Naive thymus-derived CD4-positive, alpha-beta T cell (primary cell): Measurements from ENCODE around the gene METTL16. TPM values are rescaled to one million over a fixed set of nuclear protein-coding genes. Genes with fewer than 3 reads are reported as not detected.

Experiments used
- ATAC-seq: fragments of 150-1000 bp; cut with Tn5 transposase; 2 replicates; pipeline ENCODE4 v1.10.0; 2021; ENCODE audit warnings: mild to moderate bottlenecking, moderate library complexity
- CTCF ChIA-PET: fragments of 350-600 bp; sonication (Branson Sonifier 250); formaldehyde crosslinking; loops from one replicate; lab custom pipeline; 2021; ENCODE audit warnings: antibody characterized with exemption; lab: Charles Lee
- POLR2A ChIA-PET: fragments of 350-600 bp; sonication (Branson Sonifier 250); formaldehyde crosslinking; loops from one replicate; lab custom pipeline; 2021; ENCODE audit warnings: antibody characterized with exemption, inconsistent platforms; lab: Charles Lee
- DNase-seq, 9 donors: peaks; one replicate each; pipeline versions ENCODE4 v3.0.0 to v3.0.0-alpha.2; 2020 to 2022; ENCODE audit warnings: mixed read lengths in 1 of 9
- H3K27ac ChIP-seq: one replicate; pipeline ENCODE4 v1.7.0; 2013; ENCODE audit warnings: mild to moderate bottlenecking, low read depth, low read length, moderate library complexity
- H3K27me3 ChIP-seq, 2 donors: one replicate each; pipeline ENCODE4 v1.7.0; 2013; ENCODE audit warnings: low read length in 2 of 2, mild to moderate bottlenecking in 2 of 2, moderate library complexity in 2 of 2; ENCODE audit not compliant: control insufficient read depth in 2 of 2, insufficient read depth in 2 of 2
- H3K36me3 ChIP-seq, 3 experiments: 1 replicate in 2 of 3; 2 replicates in 1 of 3; pipeline ENCODE4 v1.7.0; 2013; ENCODE audit warnings: low read length in 3 of 3, mild to moderate bottlenecking in 3 of 3, moderate library complexity in 1 of 3; ENCODE audit not compliant: insufficient read depth in 3 of 3, control insufficient read depth in 2 of 3
- H3K4me1 ChIP-seq, 2 donors: one replicate each; pipeline ENCODE4 v1.7.0; 2013; ENCODE audit warnings: low read length in 2 of 2, mild to moderate bottlenecking in 2 of 2, moderate library complexity in 1 of 2; ENCODE audit not compliant: control insufficient read depth in 2 of 2, insufficient read depth in 2 of 2
- H3K4me3 ChIP-seq: 2 replicates; pipeline ENCODE4 v1.7.0; 2013; ENCODE audit warnings: mild to moderate bottlenecking, low read length
- H3K9me3 ChIP-seq, 3 experiments: 1 replicate in 2 of 3; 2 replicates in 1 of 3; pipeline ENCODE4 v1.7.0; 2013; ENCODE audit warnings: low read length in 3 of 3; ENCODE audit not compliant: control insufficient read depth in 2 of 3
- H3K27ac Mint-ChIP-seq, 9 donors: one replicate each; pipeline ENCODE4 v1.8.0; 2020 to 2022; ENCODE audit warnings: mixed read lengths in 9 of 9, mild to moderate bottlenecking in 8 of 9, moderate library complexity in 5 of 9, inconsistent platforms in 2 of 9
- H3K27me3 Mint-ChIP-seq, 5 donors: one replicate each; pipeline ENCODE4 v1.8.0; 2021 to 2022; ENCODE audit warnings: mixed read lengths in 5 of 5, mild to moderate bottlenecking in 1 of 5
- H3K36me3 Mint-ChIP-seq, 5 donors: one replicate each; pipeline ENCODE4 v1.8.0; 2020 to 2022; ENCODE audit warnings: mixed read lengths in 5 of 5, mild to moderate bottlenecking in 3 of 5, inconsistent platforms in 1 of 5
- H3K4me1 Mint-ChIP-seq, 7 donors: one replicate each; pipeline ENCODE4 v1.8.0; 2020 to 2022; ENCODE audit warnings: mixed read lengths in 7 of 7, mild to moderate bottlenecking in 3 of 7, inconsistent platforms in 1 of 7
- H3K4me3 Mint-ChIP-seq, 10 donors: one replicate each; pipeline ENCODE4 v1.8.0; 2020 to 2022; ENCODE audit warnings: mild to moderate bottlenecking in 10 of 10, mixed read lengths in 10 of 10, moderate library complexity in 6 of 10, inconsistent platforms in 2 of 10
- H3K9me3 Mint-ChIP-seq, 11 donors: one replicate each; pipeline ENCODE4 v1.8.0; 2020 to 2022; ENCODE audit warnings: mixed read lengths in 11 of 11, mild to moderate bottlenecking in 4 of 11, inconsistent platforms in 1 of 11, moderate library complexity in 1 of 11
- intact Hi-C, 2 donors: fragments of 100-400 bp; cut with micrococcal nuclease; formaldehyde crosslinking; loops; one replicate each; pipeline ENCODE4 v1.15.1; 2023
- polyA plus RNA-seq, 2 donors: library from polyadenylated mRNA; unstranded; fragments of 300-500 nt; fragmentation: Illumina TruSeq; gene quantifications; one replicate each; pipeline ENCODE4 v1.2.3, GENCODE V29; 2021
- total RNA-seq, 6 experiments: library from RNA in 5 of 6; stranded (reverse) in 5 of 6; gene quantifications; 1 replicate in 5 of 6; 2 replicates in 1 of 6; pipeline ENCODE4 v1.2.3 and lab custom pipeline; 2021 to 2026

Gene METTL16
- total and polyA plus RNA-seq, 7 experiments from 2014 or later = 21.0 to 67.7 (median 37.0) TPM

DNA sequence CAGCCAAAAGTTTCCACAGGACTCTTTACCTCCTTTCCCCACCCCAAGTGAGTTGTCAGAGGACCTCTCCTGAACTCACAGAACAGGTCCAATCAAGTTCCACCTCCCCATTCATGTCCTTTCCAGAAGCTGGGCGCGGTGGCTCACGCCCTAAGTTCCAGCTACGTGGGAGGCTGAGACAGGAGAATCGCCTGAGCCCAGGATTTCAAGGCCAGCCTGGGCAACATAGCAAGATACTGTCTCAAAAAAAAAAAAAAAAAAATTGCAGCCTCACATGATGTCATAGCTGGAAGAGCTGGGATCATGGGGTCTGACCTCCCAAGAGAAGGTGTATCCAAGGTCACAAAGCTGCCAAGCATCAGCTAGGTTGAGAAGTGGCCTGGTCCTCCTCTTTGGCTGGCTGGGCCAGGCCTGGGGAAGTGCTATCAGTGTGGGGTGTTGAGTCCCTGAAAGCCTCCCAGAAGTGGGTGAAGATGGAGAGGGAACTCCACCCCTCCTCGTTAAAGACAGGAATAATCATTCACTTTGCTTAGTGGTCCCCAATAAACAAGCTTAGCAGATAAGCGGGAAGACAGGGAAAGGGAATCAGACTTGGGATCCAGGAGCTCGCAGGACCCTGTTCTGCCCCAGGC, 105.3 kb downstream of the METTL16 start:
- peaks cover 0 to 10% (median 0%) of the 10 kb centered on the region in 3 experiments for H3K36me3 ChIP-seq
- POLR2A ChIA-PET = interaction anchor here (1.5 kb wide), 1 partner anchor 10 kb away, joined by 4 read pairs; no protein-coding TSS in a partner anchor
- intact Hi-C loops = no loop called here
- H3K27ac Mint-ChIP-seq = no peak overlapping the region
- H3K27me3 Mint-ChIP-seq = no peaks in the 10 kb centered on the region
- no peak overlapping the region for H3K4me3 Mint-ChIP-seq
- DNase-seq (no peak), ATAC-seq (no peak)
- H3K4me1 Mint-ChIP-seq = peaks cover 10 to 37% (median 14%) of the 10 kb centered on the region in 7 donors
- peaks cover 0 to 6% (median 1%) of the 10 kb centered on the region in 5 donors for H3K36me3 Mint-ChIP-seq
- no peak overlapping the region for H3K4me3 ChIP-seq
- H3K9me3 ChIP-seq = no peaks in the 10 kb centered on the region
- peaks cover 0 to 2% (median 0%) of the 10 kb centered on the region in 11 donors for H3K9me3 Mint-ChIP-seq
- H3K27ac ChIP-seq = no peak overlapping the region
- CTCF ChIA-PET = interaction anchor here (1.6 to 3.0 kb wide), 2 partner anchors 10 to 24 kb away, joined by 5 to 14 read pairs; no protein-coding TSS in a partner anchor
- H3K4me1 ChIP-seq = peaks cover 6% of the 10 kb centered on the region in 2 donors
- no peaks in the 10 kb centered on the region for H3K27me3 ChIP-seq

DNA sequence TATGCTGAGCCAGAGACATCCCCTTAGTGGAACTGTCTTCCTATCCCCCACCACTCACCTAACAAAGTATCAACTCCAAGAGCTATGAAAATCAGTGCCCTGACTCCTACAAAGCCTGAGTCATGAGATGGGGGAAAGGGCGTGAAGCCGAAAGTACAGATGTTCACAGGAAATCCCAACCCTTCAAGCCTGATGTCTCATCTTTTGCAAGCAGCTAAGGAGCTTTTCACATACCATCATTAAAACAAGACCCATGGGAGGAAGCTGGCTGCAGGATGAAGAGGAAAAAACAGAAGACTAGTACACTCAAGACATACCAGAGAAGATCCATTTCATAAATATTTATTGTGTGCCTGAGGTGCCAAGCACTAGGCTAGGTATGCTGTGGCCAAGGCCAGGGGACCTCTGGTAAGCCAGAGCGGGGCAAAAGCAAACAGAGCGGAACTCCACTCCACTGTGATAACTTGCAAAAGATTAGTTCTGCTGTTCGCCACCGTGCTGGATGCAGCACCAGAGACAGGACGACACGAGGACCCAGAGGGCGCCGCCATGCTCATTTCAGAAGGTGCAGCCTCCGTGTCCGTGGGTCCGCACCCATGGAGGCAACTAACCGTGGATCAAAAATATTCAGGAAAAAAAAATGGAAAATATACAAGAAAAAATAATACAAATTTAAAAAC, 106.3 kb downstream of the METTL16 start:
- Histone ChIP-seq H3K36me3 (peaks cover 0 to 10% (median 0%) of the 10 kb centered on the region in 3 experiments), H3K9me3 (no peaks in the 10 kb centered on the region), H3K4me3 (no peak overlapping the region), H3K27me3 (no peaks in the 10 kb centered on the region), H3K4me1 (peaks cover 6% of the 10 kb centered on the region in 2 donors), H3K27ac (no peak overlapping the region)
- ATAC-seq = no peak
- Mint-ChIP-seq H3K27ac (peak overlapping the region in 5 of 9 donors; percentile 11 to 70 (median 47)), H3K4me3 (no peak overlapping the region), H3K36me3 (no peaks in the 10 kb centered on the region), H3K4me1 (peaks cover 10 to 39% (median 14%) of the 10 kb centered on the region in 7 donors), H3K9me3 (peaks cover 0 to 5% (median 0%) of the 10 kb centered on the region in 11 donors), H3K27me3 (no peaks in the 10 kb centered on the region)
- intact Hi-C loops = no loop called here
- POLR2A ChIA-PET = no interaction called here
- CTCF ChIA-PET = interaction anchor here (0.6 to 3.0 kb wide), 2 partner anchors 23 to 354 kb away, joined by 3 to 14 read pairs; no protein-coding TSS in a partner anchor
- no peak for DNase-seq

DNA sequence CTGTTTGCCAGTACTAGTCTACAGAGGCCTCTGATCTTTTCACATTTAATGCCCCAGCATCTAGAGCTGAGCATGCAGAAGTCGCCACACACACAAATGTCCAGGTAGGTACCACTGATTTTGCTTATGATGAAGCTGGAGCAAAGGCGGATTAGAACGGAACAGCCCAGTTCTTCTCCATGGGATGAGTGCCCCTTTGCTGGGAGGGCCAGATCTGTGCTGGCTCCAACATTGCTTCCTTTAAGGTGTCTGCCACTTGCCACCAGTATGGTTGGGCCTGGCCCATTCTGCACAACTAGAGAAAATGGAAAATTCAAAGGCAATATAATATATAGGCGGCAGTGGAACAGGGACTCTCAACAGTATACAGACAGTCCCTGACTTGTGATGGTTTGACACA, 108.6 kb downstream of the METTL16 start:
- Histone ChIP-seq H3K4me3 (no peak overlapping the region), H3K9me3 (no peaks in the 10 kb centered on the region), H3K4me1 (peaks cover 6 to 16% of the 10 kb centered on the region in 2 donors), H3K36me3 (peaks cover 0 to 14% (median 0%) of the 10 kb centered on the region in 3 experiments), H3K27me3 (no peaks in the 10 kb centered on the region), H3K27ac (peak overlapping the region; percentile 97)
- Mint-ChIP-seq H3K4me1 (peaks cover 24 to 54% (median 26%) of the 10 kb centered on the region in 7 donors), H3K36me3 (no peaks in the 10 kb centered on the region), H3K9me3 (peaks cover 0 to 9% (median 0%) of the 10 kb centered on the region in 11 donors), H3K4me3 (peak overlapping the region in 9 of 10 donors; percentile 82 to 100 (median 88)), H3K27ac (peak overlapping the region in 8 of 9 donors; percentile 25 to 100 (median 92)), H3K27me3 (no peaks in the 10 kb centered on the region)
- ChIA-PET POLR2A (interaction anchor here (0.5 to 5.8 kb wide), 4 partner anchors 9 to 115 kb away, joined by 3 to 82 read pairs (median 6); no protein-coding TSS in a partner anchor), CTCF (interaction anchor here (0.6 to 3.1 kb wide), 3 partner anchors 13 to 1636 kb away, joined by 3 to 23 read pairs (median 11); no protein-coding TSS in a partner anchor)
- ATAC-seq (no peak), DNase-seq (no peak)
- intact Hi-C loops = loop anchor here (2.0 to 5.0 kb wide), 4 partner anchors 109 to 568 kb away; partner anchors contain the start of genes CLUH (in 1 of the 2) and METTL16 (in 1 of the 2)

DNA sequence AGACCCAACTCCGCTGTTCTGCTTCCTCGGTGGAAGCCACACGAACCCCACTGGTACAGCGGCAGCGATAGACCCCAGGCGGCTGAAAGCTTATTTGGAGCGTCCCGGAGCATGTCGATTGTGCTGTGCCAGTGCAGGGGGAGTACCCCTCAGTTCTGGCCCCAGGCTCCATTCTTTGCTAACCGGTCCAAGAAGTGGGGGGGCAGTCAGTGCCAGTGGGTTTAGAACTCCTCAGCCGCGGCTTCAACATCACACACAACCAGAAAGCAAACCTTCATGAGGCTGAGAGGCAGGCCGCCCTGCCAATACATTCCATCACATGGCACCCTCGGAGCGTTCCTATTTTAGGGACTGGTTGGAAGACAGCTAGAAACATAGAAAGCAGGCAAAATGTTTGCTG, 109.1 kb downstream of the METTL16 start:
- Mint-ChIP-seq H3K4me3 (peak overlapping the region; percentile 82 to 100 (median 87)), H3K4me1 (peaks cover 29 to 59% (median 31%) of the 10 kb centered on the region in 7 donors), H3K9me3 (peaks cover 0 to 10% (median 0%) of the 10 kb centered on the region in 11 donors), H3K27ac (peak overlapping the region; percentile 55 to 100 (median 95)), H3K27me3 (no peaks in the 10 kb centered on the region), H3K36me3 (no peaks in the 10 kb centered on the region)
- no peaks in the 10 kb centered on the region for H3K27me3 ChIP-seq
- intact Hi-C loops = loop anchor here (1.0 to 5.0 kb wide), 5 partner anchors 20 to 568 kb away; partner anchors contain the start of genes CLUH (in 1 of the 2) and METTL16 (in 1 of the 2)
- peaks cover 0 to 14% (median 0%) of the 10 kb centered on the region in 3 experiments for H3K36me3 ChIP-seq
- ATAC-seq (no peak), DNase-seq (no peak)
- peak overlapping the region; percentile 97 for H3K27ac ChIP-seq
- peaks cover 6 to 21% of the 10 kb centered on the region in 2 donors for H3K4me1 ChIP-seq
- ChIA-PET POLR2A (interaction anchor here (0.5 to 5.8 kb wide), 6 partner anchors 10 to 114 kb away, joined by 3 to 82 read pairs (median 8); partner anchors contain the start of gene TSR1), CTCF (interaction anchor here (0.6 to 3.1 kb wide), 3 partner anchors 13 to 1637 kb away, joined by 3 to 23 read pairs (median 11); no protein-coding TSS in a partner anchor)
- peak overlapping the region; percentile 56 for H3K4me3 ChIP-seq
- H3K9me3 ChIP-seq = no peaks in the 10 kb centered on the region

DNA sequence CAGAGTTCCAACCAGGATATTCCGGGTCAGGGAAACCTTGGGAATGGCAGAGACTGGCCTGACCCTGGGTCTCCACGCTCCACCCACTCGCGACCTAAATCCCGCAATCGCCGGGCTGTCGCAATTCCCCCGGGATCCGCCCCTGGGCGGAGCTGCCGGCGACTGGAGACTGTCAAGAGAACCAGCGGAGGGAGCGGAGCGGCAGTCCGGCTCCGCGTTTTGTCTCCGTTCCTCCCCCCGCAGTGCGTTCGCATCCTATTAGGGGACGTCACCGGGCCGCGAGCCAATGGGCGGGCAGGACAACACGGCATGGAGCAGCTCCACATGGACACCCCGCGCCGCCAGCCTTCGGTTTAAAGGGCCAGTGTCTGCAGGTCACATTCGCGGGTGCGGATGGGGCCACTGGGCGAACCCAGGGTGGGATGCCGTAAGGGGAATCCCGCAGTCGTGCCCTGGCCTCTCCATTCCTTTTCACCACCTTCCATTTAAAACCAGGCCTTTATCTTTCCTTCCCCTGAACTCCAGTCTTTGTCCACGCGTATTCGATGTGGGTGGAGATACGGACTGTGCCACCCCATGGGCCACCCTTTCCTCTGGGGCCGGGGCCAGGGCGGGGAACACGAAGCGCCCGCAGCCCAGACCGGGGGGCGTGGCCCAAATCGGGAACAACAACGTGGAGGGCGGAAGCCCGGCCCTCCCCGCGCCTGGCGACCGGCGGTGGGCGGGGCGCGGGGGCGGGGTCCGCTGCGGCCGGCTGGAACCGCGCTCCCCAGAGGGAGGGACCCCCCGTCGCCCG, 110.1 kb downstream of the METTL16 start:
- Histone ChIP-seq H3K27ac (peak overlapping the region; percentile 97), H3K4me3 (peak overlapping the region; percentile 94), H3K4me1 (peaks cover 6 to 30% of the 10 kb centered on the region in 2 donors), H3K27me3 (no peaks in the 10 kb centered on the region), H3K36me3 (peaks cover 0 to 10% (median 0%) of the 10 kb centered on the region in 3 experiments), H3K9me3 (no peaks in the 10 kb centered on the region)
- peak; percentile 94 to 100 (median 99) for DNase-seq
- H3K27me3 Mint-ChIP-seq = no peaks in the 10 kb centered on the region
- H3K4me1 Mint-ChIP-seq = peaks cover 27 to 62% (median 35%) of the 10 kb centered on the region in 7 donors
- ChIA-PET CTCF (interaction anchor here (0.6 to 3.1 kb wide), 4 partner anchors 10 to 39 kb away, joined by 4 to 23 read pairs (median 8); no protein-coding TSS in a partner anchor), POLR2A (interaction anchor here (0.7 to 5.8 kb wide), 7 partner anchors 9 to 66 kb away, joined by 3 to 82 read pairs (median 7); partner anchors contain the start of gene TSR1)
- peak overlapping the region; percentile 94 to 100 (median 98) for H3K4me3 Mint-ChIP-seq
- peak overlapping the region; percentile 97 to 100 (median 99) for H3K27ac Mint-ChIP-seq
- ATAC-seq = peak; percentile 73
- H3K9me3 Mint-ChIP-seq = peaks cover 0 to 10% (median 0%) of the 10 kb centered on the region in 11 donors
- intact Hi-C loops = loop anchor here (1.0 to 5.0 kb wide), 21 partner anchors 8 to 1235 kb away; partner anchors contain the start of genes CLUH (in 2 of the 2), METTL16 (in 2 of the 2), TSR1 (in 2 of the 2) and CTNS (in 1 of the 2)
- H3K36me3 Mint-ChIP-seq = no peaks in the 10 kb centered on the region
